Nephron (organoid): Measurements from ENCODE around the gene NKAIN2.

ENCODE experiments used
- H3K27ac Mint-ChIP-seq, 3 experiments: 2 replicates each; pipeline ENCODE4 v1.8.0; 2020; ENCODE audit warnings: mixed read lengths in 3 of 3, mild to moderate bottlenecking in 2 of 3, moderate library complexity in 1 of 3
- H3K27me3 Mint-ChIP-seq: 2 replicates; pipeline ENCODE4 v1.8.0; 2021; ENCODE audit warnings: low read depth, mild to moderate bottlenecking, moderate library complexity, mixed read lengths
- H3K36me3 Mint-ChIP-seq: 2 replicates; pipeline ENCODE4 v1.8.0; 2020; ENCODE audit warnings: low read depth, mixed read lengths
- H3K4me1 Mint-ChIP-seq: 2 replicates; pipeline ENCODE4 v1.8.0; 2020; ENCODE audit warnings: mixed read lengths
- H3K4me3 Mint-ChIP-seq, 3 experiments: 2 replicates each; pipeline ENCODE4 v1.8.0; 2020; ENCODE audit warnings: mild to moderate bottlenecking in 3 of 3, mixed read lengths in 3 of 3, moderate library complexity in 2 of 3
- H3K9me3 Mint-ChIP-seq: 2 replicates; pipeline ENCODE4 v1.8.0; 2020; ENCODE audit warnings: mixed read lengths
- CTCF ChIP-seq, 3 experiments: fragments of 200-600 bp; sonication (generic); IDR thresholded peaks; one replicate each; pipeline ENCODE4 v1.5.0; 2021; ENCODE audit warnings: antibody characterized with exemption in 3 of 3; ENCODE audit not compliant: unreplicated experiment in 3 of 3

The NKAIN2 gene

DNA sequence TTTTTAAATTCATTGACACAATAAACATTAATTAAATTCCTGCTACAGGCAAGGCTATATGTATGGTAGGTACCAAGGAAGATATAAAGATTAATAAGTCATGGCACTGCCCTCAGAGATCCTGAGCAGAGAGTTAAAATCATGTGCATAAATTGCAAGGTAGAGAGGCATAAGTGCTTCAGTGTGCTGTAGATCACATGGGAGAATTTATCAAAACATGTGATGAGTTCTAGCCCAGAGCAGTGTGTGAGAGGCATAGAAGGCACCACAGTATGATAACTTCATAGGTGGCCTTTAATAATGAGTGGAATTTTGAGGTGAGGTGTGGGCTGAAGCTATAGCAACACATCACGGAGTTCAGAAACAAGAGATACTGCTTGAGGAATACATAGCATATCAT is 692.7 kb downstream of the NKAIN2 start:
- no peaks in the 10 kb centered on the region for H3K36me3 Mint-ChIP-seq
- H3K27ac Mint-ChIP-seq, result no peak overlapping the region
- H3K9me3 Mint-ChIP-seq, result no peaks in the 10 kb centered on the region
- no peak for TF ChIP-seq CTCF (IDR thresholded peaks at IDR 0.05; ENCODE audit: unreplicated experiment in 3 of 3)
- H3K27me3 Mint-ChIP-seq, result no peaks in the 10 kb centered on the region
- H3K4me1 Mint-ChIP-seq, result no peaks in the 10 kb centered on the region
- no peak overlapping the region for H3K4me3 Mint-ChIP-seq

DNA sequence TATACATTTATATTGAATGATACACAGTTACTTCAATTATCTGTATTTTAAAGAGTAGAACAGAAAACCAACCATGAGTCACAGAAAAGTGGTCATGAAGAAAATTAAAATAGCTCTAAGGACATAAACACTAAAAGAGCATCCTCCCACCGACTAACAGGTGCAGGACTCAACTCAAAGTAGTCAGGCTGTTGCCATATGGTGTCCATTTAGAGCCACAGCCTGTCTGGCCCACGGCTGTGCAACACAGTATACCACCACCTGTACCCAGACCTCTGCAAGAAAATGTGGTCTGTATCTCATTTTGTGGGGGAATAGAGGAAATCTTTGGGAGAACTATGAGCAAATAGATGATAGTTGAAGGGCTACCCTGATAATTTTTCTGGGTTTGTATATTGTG is 708.8 kb downstream of the NKAIN2 start:
- Mint-ChIP-seq H3K9me3 (peaks cover 7% of the 10 kb centered on the region), H3K27ac (no peak overlapping the region), H3K27me3 (no peaks in the 10 kb centered on the region), H3K36me3 (no peaks in the 10 kb centered on the region), H3K4me3 (no peak overlapping the region), H3K4me1 (peaks cover 7% of the 10 kb centered on the region)
- TF ChIP-seq CTCF (IDR thresholded peaks at IDR 0.05; ENCODE audit: unreplicated experiment in 3 of 3), result no peak

GRCh38 chr6:124517339-124517738 is 713.7 kb downstream of the NKAIN2 start:
- H3K27me3 Mint-ChIP-seq, result no peaks in the 10 kb centered on the region
- H3K4me3 Mint-ChIP-seq, result no peak overlapping the region
- peaks cover 7% of the 10 kb centered on the region for H3K9me3 Mint-ChIP-seq
- peaks cover 4% of the 10 kb centered on the region for H3K4me1 Mint-ChIP-seq
- H3K27ac Mint-ChIP-seq, result no peak overlapping the region
- no peaks in the 10 kb centered on the region for H3K36me3 Mint-ChIP-seq
- TF ChIP-seq CTCF (IDR thresholded peaks at IDR 0.05; ENCODE audit: unreplicated experiment in 3 of 3), result no peak

- no peaks in the 10 kb centered on the region for H3K4me1 Mint-ChIP-seq
- no peak for TF ChIP-seq CTCF (IDR thresholded peaks at IDR 0.05; ENCODE audit: unreplicated experiment in 3 of 3)
- H3K4me3 Mint-ChIP-seq, result no peak overlapping the region
Measured at GRCh38 chr6:124520514-124520913, 716.8 kb downstream of the NKAIN2 start.

GRCh38 chr6:124522335-124522734 is 718.7 kb downstream of the NKAIN2 start:
- no peak for TF ChIP-seq CTCF (IDR thresholded peaks at IDR 0.05; ENCODE audit: unreplicated experiment in 3 of 3)
- no peak overlapping the region for H3K4me3 Mint-ChIP-seq

More at GRCh38 chr6:124520514-124520913, 716.8 kb downstream of the NKAIN2 start:
- no peaks in the 10 kb centered on the region for H3K36me3 Mint-ChIP-seq
- H3K9me3 Mint-ChIP-seq, result peaks cover 5% of the 10 kb centered on the region
- H3K27me3 Mint-ChIP-seq, result no peaks in the 10 kb centered on the region
- H3K27ac Mint-ChIP-seq, result no peak overlapping the region

GRCh38 chr6:124524491-124525200 is 721.0 kb downstream of the NKAIN2 start:
- no peak for TF ChIP-seq CTCF (IDR thresholded peaks at IDR 0.05; ENCODE audit: unreplicated experiment in 3 of 3)
- H3K27ac Mint-ChIP-seq, result no peak overlapping the region
- H3K27me3 Mint-ChIP-seq, result no peaks in the 10 kb centered on the region
- no peaks in the 10 kb centered on the region for H3K4me1 Mint-ChIP-seq
- H3K9me3 Mint-ChIP-seq, result no peaks in the 10 kb centered on the region
- no peak overlapping the region for H3K4me3 Mint-ChIP-seq
- H3K36me3 Mint-ChIP-seq, result no peaks in the 10 kb centered on the region

More at GRCh38 chr6:124522335-124522734, 718.7 kb downstream of the NKAIN2 start:
- Mint-ChIP-seq H3K27ac (no peak overlapping the region), H3K9me3 (no peaks in the 10 kb centered on the region), H3K4me1 (no peaks in the 10 kb centered on the region), H3K27me3 (no peaks in the 10 kb centered on the region), H3K36me3 (no peaks in the 10 kb centered on the region)
